Stimulated activated CD4-positive, alpha-beta T cell treated with anti-CD3 and anti-CD28 coated beads, Interleukin-12 subunit alpha, Interleukin-12 subunit beta, amount 100 ng/mL, for 48 hours (primary cell): ENCODE results near the gene EHD3.

Source experiments
- DNase-seq, 3 donors: peaks; one replicate each; pipeline ENCODE4 v3.0.0-alpha.2; 2020; ENCODE audit warnings: low read depth in 2 of 3, low spot score in 1 of 3

Gene EHD3

DNA sequence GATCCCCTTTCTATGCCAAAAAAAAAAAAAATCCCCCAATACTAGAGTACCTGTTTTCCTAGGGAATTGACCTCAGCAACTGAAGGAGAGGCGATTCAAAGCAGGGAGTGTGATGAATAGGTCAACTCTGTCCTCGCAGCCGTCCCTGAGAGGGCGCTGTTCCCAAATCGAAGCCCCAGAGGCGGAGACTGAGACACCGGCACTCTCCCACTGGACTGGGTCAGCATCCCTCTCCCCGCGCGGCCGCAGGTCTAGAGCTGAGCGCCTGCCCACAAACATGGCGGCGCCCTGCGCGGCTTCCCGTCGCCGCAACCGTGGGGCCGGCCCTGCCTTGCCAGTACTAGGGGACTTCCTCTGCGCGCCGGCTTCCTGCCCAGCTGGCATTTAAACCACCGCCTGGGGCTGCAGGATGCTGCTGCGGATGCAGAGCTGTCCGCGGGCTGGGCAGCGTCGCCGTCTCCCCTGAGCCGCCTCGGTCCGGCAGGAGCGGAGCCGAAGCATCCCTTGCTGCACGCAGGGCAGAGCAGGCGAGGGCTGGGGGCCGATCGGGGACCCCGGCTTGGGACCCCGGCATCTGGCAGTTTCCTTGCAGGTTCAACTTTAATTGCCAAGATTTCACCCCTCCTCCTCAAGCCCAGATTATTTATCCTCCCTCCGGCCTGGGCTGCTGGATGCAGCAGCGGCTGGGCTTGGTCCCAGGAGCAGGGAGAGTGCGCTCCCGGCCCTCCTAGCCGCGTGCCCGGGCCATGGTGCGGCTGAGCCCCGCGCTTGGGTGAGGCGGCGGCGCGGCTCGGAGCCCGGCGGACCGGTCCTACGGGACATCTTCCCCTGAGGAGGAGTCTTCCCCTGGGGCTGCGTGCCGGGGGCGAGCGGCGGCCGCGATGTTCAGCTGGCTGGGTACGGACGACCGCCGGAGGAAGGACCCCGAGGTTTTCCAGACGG lies at the start of gene EHD3:
TSS of gene EHD3 (plus strand) at position 412 of the 942 bp plus-strand sequence. CDS start at position 882, 470 bp downstream.
- DNase-seq = peak; percentile 63 to 75 (median 65)

DNA sequence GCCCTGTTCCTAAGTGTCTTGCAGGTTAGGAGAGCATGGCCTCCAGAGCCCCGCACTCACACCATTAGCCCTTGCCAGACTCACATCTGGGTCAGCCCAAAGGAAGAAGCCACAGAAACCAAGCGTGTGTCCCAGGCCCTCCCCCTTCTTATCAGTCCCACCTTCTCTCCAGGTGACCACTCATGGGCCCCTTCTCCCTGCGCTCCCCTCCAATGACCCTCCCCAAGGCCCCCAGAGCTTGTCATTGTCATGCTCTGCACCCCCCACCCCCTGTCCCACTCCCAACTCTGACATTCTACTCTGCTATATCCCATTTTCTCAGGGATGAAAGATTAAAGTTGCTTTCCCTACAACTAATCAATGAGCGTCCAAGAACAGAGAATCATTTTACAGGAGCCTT lies 46.8 kb upstream of the EHD3 start:
- no peak for DNase-seq

DNA sequence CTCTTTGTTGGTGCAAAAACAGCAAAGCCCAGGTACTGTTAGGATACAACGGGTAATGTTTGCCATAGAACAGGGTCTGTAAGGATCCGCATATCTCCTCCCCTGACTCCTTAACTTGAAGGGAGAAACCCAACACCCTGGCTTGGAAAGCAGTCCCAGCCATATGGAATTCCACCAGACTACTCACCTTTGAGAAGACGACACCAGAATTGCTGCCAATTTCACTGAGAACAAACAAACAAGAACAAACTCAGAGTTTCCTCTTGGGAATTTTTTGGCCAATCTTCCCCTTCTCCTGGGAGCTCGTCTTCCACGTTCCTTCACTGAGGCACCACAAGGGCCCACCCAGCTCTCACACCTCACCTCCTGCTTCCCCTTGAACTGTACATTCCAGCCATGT lies 45.8 kb upstream of the EHD3 start:
- no peak for DNase-seq

DNA sequence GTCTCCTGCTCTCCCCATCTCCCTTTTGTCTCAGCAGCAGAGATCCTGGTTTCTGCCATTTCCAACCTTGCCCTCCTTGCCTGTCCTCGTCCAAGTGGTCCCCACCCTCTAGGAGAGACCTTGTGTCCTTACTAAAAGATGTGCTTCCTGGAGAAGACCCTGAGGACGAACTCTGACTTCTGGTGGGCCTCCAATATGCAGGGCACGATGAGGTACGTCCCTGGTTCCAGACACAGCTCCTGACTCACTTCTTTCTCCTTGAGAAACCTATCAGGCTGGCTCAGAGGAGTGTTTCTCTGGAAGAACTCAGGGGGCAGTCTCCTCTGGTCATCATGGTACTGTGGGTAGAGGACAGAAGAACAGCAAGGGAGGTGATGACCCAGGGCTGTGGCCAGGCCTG lies 44.8 kb upstream of the EHD3 start:
- no peak for DNase-seq

DNA sequence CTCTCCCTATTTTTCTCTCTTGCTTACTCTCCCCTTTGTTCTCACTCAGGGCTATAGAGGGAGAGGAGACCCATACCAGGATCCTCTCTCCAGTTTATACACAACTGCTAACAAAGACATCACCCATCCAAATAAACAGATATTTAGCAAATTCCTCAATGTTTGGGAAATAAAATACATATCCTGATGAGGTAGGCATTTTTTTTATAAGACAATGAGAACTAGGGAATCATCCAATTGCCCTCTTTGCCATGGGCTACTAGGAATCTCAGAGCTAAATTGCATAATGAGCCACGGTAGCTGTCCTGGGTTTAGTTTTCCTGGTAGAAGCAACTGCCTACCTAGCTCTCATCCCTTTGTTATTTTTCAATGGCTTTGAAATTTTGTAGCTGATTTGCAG lies 43.8 kb upstream of the EHD3 start:
- DNase-seq = no peak

DNA sequence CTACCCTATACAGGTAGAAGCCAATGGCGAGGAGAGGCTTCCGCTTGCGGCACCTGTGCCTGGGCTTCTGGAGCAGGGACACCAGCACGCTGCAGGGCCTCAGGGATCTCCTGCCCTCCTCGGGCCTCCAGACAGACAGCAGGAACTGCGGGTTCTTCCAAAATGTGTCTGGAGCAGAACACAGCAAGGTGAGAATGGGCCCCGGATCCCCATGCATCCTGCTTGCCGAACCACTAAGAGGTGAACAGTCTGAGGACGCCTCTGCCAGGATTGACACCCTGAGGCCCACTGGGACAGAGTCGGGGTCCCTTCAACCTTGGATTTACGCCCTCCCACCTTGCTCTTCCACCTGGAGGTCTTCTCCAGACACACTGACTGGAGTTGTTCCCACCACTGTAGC lies 42.0 kb upstream of the EHD3 start:
- DNase-seq = no peak

DNA sequence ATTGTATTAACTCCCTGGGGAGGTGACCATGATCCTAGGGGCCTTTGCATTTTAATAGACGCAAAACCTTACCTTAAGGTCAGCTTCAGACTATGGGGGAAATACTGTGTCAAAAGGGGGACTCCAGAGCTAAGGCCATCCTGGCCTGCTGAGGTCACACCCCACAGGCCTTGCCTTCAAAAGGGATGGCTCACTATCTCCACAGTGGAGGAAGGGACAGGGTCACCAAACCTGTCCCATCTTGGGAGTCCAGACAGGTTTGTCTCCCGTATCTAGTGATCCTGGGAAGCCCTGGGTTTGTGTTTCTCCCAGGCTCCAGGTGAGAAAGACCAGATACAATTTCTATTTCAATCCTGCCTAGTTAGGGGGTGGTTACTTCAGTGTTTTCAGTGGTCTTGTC lies 41.6 kb upstream of the EHD3 start:
- no peak for DNase-seq

DNA sequence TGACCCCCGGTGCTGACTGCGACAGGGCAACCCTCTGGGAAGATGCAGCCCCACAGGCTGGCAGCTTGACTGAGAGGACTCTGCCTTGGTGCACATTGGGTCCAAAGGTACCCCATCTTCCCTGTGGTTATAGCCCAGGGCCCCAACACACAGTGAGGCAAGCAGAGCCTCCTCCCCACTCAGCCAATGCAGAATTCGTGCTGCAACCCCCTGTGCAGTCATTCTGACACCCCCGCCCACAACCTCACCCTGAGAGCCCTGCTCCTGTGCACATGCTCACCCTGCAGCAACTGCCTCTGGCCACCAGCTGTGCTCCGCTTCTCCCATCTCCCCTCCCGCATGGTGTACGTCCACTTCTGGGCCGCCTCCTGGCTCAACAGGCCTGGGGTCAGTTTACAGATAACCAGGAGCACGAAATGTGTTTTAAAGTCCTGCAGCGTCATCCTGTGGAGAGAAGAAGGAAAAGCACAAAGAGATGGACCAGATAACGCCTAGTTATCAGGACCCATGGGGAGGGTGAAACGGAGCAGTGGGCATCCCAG lies 41.0 kb upstream of the EHD3 start:
- DNase-seq = no peak

DNA sequence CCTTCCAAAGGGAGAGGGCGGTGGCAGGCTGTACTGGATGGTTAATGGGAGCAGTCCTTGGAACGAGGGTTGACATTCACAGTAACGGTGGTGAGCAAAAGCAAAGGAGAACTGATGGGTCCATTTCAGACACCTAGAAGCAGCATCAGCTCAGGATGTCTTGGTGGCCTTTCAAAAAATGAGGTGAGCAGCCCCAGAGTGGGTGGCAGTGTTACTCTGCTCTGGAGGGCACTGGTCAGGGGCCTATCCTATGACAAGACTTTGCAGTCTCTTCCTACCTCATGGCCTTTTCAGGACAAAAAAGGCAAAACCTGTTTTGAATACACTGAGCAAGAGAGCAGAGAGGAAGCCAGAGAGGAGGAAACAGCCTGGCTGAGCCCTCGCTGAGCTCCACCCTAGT lies 40.1 kb upstream of the EHD3 start:
- DNase-seq = no peak

DNA sequence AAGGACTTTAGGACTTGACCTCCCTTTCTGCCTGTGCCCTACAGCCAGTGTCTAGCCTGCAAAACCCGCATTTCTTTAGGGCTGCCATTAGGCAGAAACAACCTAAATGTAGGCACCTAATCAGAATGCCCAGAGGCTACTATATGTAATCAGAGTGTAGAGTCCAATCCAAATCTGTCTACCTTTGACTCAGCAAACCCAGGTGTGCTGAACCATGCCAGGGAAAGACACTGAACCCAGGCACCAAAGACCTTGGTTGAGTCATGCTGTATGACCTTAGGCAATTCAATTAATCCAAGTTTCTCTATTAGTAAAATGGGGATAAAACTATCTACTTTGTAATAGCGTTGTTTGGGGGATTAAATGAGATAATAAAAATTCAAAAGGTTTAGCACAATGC lies 37.3 kb upstream of the EHD3 start:
- no peak for DNase-seq

DNA sequence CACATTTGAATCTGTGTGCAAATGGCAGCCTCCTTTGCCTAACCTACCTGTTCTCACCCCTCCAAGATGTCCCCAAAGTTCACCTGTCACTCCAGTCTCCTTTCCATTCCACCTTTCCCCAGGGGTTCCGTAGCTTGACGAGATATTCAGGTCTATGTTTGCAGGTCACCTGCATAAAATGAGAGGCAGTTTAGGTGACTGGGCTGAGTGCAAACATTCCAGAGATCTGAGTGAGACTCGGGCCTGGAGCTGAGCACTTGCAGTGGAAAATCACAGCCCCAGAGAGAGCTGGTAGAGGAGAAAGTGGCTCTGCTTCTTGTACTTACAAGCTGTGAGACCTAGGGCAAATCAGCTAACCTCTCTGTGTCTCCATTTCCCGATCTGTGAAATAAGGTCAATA lies 36.8 kb upstream of the EHD3 start:
- no peak for DNase-seq

DNA sequence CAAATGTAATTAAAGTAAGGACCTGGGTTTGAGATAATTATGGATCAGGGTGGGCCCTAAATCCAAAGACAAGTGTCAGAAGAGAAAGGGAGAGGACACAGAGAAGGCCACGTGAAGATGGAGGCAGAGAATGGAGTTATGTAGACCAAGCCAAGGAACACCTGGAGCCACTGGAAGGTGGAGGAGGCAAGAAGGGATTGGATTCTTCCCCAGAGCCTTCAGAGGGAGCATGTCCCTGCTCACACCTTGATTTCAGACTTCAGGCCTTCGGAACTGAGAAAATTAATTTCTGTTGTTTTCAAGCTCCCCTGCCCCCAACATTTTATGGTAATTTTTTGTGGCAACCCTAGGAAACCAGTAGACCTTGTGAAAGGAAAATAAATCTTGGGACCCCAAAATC lies 36.3 kb upstream of the EHD3 start:
- DNase-seq = no peak

DNA sequence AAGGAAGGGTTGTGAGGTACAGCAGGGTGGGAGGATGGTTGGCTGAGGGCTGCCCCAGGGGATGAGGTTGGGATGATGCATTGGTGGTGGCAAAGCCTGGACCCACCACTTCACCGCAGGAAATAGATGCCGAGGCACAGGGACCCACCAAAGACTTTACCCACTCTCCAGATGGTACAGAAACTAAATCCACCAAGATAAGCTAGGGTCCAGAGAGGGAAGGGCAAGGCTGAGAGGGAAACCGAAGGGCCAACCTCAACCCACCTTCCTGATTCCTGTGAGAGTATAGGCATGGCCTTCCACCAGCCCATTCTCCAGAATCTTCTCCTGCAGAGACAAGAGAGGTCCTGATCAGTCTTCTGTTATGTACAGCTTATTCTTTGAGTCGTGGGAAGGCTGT lies 34.7 kb upstream of the EHD3 start:
- DNase-seq = no peak

DNA sequence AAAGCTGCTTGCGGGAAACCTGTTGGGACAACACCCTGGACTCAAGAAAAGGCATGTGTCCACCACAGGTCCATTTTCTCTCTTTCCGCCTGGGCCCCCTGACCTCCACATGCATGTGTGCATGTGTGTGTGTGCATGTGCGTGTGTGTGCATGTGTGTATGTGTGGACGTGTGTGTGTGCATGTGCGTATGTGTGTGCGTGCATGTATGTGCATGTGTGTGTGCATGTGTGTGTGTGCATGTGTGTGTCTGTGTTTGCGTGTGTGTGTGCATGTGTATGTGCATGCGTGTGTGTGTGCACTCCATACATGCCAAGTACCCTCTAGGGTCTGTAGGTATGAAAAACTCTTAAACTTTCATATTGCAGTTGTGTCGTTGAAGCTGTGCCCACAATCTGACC lies 33.0 kb upstream of the EHD3 start:
- DNase-seq = no peak

DNA sequence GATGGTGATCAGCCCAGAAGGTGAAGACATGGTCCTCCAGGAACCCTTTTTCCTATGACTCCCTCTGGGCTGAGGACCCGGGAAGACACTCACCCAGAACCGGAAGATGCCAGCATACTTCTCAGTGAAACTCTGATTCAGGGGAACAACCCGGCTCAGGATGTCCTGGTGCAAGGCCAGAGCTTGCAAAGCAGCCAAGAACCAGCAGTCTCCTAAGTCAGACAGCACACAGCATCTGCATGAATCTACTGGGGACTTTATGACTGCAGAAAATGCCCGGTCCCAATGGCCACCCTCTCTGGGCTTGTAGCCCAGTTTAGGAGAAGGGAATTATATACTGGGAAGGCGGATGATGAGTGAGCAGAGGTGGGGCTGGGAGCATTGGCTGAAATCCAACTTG lies 31.9 kb upstream of the EHD3 start:
- DNase-seq = no peak

DNA sequence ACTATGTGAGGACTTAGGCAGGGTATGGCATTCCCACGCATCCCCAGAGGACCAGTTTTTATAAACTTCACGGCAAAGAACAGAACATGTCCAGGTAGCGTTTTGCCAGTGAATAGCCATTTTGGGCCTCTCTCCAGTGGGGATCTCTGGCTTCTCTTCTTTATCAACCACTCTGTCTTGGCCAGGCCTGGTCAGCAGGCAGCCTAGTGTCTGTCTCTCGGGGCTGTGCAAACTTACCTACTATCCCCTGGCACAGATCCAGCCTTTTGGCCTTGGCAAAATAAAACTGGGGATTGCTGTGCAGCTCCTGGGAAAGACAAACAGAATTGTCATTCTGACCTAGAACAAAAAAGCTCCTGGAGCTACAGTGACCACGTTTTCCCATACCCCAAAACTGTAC lies 31.1 kb upstream of the EHD3 start:
- no peak for DNase-seq

DNA sequence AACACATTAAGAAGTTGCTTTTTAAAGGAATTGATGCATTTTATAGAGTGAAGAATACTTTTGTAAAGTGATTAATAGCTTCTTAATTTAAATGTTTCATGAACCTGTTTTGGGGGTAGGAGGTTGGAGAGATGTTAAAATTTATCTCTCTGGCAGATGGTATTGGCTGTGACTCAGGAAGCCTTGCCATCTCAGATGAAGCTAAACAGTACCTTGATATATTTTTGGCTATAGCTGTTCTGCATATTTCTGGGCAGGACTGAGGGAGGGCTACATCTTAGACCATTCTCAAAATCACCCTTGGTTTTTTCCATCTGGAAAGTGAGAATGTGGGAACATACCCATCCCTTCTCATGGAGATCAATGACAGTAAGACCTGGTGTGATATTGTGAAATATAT lies 30.0 kb upstream of the EHD3 start:
- DNase-seq = no peak

DNA sequence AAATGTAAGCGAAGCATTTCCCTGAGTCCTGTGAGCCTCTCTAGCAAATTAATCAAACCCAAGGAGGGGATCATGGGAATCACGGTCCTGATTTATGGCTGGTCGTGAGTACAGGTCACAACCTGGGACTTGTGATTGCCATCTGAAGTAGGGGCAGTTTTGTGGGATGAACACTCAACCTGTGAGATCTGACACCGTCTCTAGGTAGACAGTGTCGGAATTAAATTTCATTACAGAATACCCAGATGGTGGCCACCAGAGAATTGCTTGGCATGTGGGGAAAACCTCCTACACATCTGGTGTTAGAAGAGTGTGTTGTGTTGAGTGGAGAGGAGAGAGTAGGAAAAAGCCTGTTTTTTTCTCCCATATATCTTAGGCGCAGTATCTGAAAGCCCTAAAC lies 29.2 kb upstream of the EHD3 start:
- DNase-seq = no peak

DNA sequence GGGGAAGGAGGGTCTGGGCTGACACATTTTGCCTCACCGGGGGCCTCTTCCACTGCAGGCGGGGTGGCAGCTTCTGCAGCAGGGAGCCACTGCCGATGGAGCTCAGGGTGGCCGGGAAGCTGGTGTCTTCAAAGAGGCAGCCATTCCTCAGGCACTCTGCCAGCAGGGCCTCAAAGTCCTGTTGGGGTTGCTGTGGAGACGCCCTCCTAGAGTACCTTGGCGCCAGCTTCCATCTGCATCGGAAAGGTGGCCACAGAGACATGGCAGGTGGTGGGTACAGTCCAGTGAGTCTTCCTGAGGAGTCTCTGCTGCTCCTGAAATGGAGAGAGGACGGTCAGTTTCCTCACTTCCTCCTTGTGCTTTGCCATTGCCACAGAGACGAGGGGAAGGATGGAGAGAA lies 28.8 kb upstream of the EHD3 start:
- DNase-seq = no peak

DNA sequence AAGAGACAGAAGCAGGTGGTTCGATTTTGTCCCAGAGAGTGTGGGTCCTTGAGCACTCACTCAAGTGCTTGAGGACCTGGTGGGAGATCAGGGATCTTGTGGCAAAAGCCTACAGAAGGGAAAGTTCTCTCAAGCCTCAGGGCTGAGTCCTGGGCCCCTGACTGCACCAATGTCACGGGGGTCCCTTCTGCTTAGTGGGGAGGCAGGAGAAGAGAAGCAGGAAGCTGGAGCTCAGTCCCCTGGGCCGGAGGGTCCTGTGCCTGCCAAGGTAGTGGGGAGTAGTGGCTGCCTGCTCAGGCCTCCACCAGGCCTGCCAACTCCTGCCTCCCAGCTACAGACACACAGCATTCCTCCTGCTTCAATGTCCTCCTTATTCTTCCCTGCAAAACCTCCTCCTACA lies 28.3 kb upstream of the EHD3 start:
- no peak for DNase-seq

DNA sequence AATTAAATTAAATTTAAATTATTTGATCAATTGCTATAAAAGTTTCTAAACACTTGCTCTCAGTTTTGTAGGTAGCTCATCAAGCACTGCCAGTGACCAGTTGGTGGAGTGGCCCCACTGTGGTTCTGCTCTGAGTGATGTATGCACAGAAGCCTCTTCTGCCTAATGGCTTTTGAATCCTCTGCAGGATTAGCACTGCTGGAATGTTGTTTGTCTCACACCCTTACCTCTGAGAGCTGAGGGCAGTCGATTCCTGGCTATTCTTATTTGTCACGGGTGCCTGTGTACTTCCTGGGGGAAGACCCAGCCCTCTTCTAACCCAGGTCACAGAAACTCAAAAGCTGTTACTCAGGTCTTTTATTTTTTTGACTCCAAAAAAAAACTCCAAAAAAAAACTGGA lies 26.2 kb upstream of the EHD3 start:
- DNase-seq = no peak

DNA sequence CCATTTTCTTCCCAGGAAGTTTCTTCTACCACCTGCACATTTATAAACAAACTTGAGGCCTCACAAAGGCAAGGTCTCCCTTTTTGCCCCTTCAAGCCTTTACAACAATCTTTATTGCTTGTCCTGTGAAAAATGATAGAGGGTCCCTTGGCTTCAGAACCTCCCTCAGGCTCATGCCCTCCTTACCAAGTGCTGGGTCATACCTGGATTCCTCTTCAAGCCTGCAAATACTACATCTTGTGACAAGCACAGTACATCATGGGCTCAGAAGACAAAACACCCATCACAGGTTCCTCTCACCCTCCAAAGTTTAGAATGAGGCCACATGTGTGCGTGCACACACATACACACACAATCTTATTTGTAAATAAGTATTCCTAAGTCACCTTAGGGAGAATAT lies 25.7 kb upstream of the EHD3 start:
- DNase-seq = no peak
